BLaER1 treated with 17β-estradiol and CSF1 and Interleukin-3, amounts not matched to agents 10 nM and 100 nM (cell line): Measurements from ENCODE around the gene COBL.

Experiments
- H3K27ac ChIP-seq, 11 experiments: shearing (Covaris generic); formaldehyde crosslinking; 2 replicates each; pipeline ENCODE4 v1.8.1; 2022
- H3K27me3 ChIP-seq, 11 experiments: shearing (Covaris generic); formaldehyde crosslinking; 2 replicates each; pipeline ENCODE4 v1.8.1; 2022
- H3K36me3 ChIP-seq, 11 experiments: shearing (Covaris generic); formaldehyde crosslinking; 2 replicates each; pipeline ENCODE4 v1.8.1; 2022
- H3K4me1 ChIP-seq, 10 experiments: shearing (Covaris generic); formaldehyde crosslinking; 2 replicates each; pipeline ENCODE4 v1.8.1; 2022
- H3K4me2 ChIP-seq, 11 experiments: shearing (Covaris generic); formaldehyde crosslinking; 2 replicates each; pipeline ENCODE4 v1.8.1; 2022
- H3K4me3 ChIP-seq, 10 experiments: shearing (Covaris generic); formaldehyde crosslinking; 2 replicates each; pipeline ENCODE4 v1.8.1; 2022
- H3K9ac ChIP-seq, 11 experiments: shearing (Covaris generic); formaldehyde crosslinking; 2 replicates each; pipeline ENCODE4 v1.8.1; 2022
- H3K9me3 ChIP-seq, 11 experiments: shearing (Covaris generic); formaldehyde crosslinking; replicated peaks in 1 of 11; 2 replicates each; pipeline ENCODE4 v1.8.1; 2022
- H4K20me1 ChIP-seq, 11 experiments: shearing (Covaris generic); formaldehyde crosslinking; 2 replicates each; pipeline ENCODE4 v1.8.1; 2022
- Cebpa-rat ChIP-seq, 11 experiments: shearing (Covaris generic); IDR thresholded peaks; 2 replicates each; pipeline ENCODE4 v1.8.1; 2022

COBL gene

GRCh38 chr7:51229106-51229537 lies 87.5 kb downstream of the COBL start:
- H3K4me3 ChIP-seq: no peak overlapping the region
- H4K20me1 ChIP-seq: no peaks in the 10 kb centered on the region
- no peaks in the 10 kb centered on the region for H3K36me3 ChIP-seq
- H3K4me1 ChIP-seq: peaks cover 0 to 7% (median 0%) of the 10 kb centered on the region in 10 experiments; a peak in 2 of 20 replicates
- no peaks in the 10 kb centered on the region for H3K27me3 ChIP-seq
- H3K4me2 ChIP-seq: no peak overlapping the region
- no peak for TF ChIP-seq Cebpa-rat (IDR thresholded peaks at IDR 0.05)
- H3K27ac ChIP-seq: no peak overlapping the region
- H3K9me3 ChIP-seq: no peaks in the 10 kb centered on the region
- no peak overlapping the region for H3K9ac ChIP-seq

GRCh38 chr7:51228386-51228958 lies 88.1 kb downstream of the COBL start:
- Histone ChIP-seq H3K4me2 (no peak overlapping the region), H3K4me1 (peaks cover 0 to 7% (median 0%) of the 10 kb centered on the region in 10 experiments; a peak in 2 of 20 replicates), H4K20me1 (no peaks in the 10 kb centered on the region), H3K36me3 (no peaks in the 10 kb centered on the region), H3K27me3 (no peaks in the 10 kb centered on the region), H3K9ac (no peak overlapping the region), H3K27ac (no peak overlapping the region), H3K4me3 (no peak overlapping the region), H3K9me3 (no peaks in the 10 kb centered on the region)
- no peak for TF ChIP-seq Cebpa-rat (IDR thresholded peaks at IDR 0.05)

GRCh38 chr7:51227861-51228260 lies 88.7 kb downstream of the COBL start:
- Histone ChIP-seq H3K9me3 (no peaks in the 10 kb centered on the region), H3K9ac (no peak overlapping the region), H4K20me1 (no peaks in the 10 kb centered on the region), H3K4me3 (no peak overlapping the region), H3K4me2 (no peak overlapping the region), H3K27ac (no peak overlapping the region), H3K4me1 (peaks cover 0 to 7% (median 0%) of the 10 kb centered on the region in 10 experiments; a peak in 2 of 20 replicates), H3K36me3 (no peaks in the 10 kb centered on the region), H3K27me3 (no peaks in the 10 kb centered on the region)
- no peak for TF ChIP-seq Cebpa-rat (IDR thresholded peaks at IDR 0.05)

GRCh38 chr7:51226916-51227535 lies 89.6 kb downstream of the COBL start:
- Histone ChIP-seq H3K9me3 (no peaks in the 10 kb centered on the region), H3K4me3 (no peak overlapping the region), H3K9ac (no peak overlapping the region), H3K36me3 (no peaks in the 10 kb centered on the region), H3K27ac (no peak overlapping the region), H3K4me2 (no peak overlapping the region), H3K4me1 (peaks cover 0 to 7% (median 0%) of the 10 kb centered on the region in 10 experiments; a peak in 2 of 20 replicates), H3K27me3 (no peaks in the 10 kb centered on the region), H4K20me1 (no peaks in the 10 kb centered on the region)
- TF ChIP-seq Cebpa-rat (IDR thresholded peaks at IDR 0.05): no peak

GRCh38 chr7:51226063-51226755 lies 90.4 kb downstream of the COBL start:
- Histone ChIP-seq H3K4me3 (no peak overlapping the region), H3K27me3 (no peaks in the 10 kb centered on the region), H3K27ac (no peak overlapping the region), H3K9ac (no peak overlapping the region), H3K9me3 (no peaks in the 10 kb centered on the region), H4K20me1 (no peaks in the 10 kb centered on the region), H3K4me1 (peaks cover 0 to 7% (median 0%) of the 10 kb centered on the region in 10 experiments; a peak in 2 of 20 replicates), H3K4me2 (peak overlapping the region in 1 of 11 experiments; percentile 13; a peak in 1 of 22 replicates), H3K36me3 (no peaks in the 10 kb centered on the region)
- no peak for TF ChIP-seq Cebpa-rat (IDR thresholded peaks at IDR 0.05)

- H3K4me1 ChIP-seq: peaks cover 0 to 7% (median 0%) of the 10 kb centered on the region in 10 experiments; a peak in 2 of 20 replicates
- no peaks in the 10 kb centered on the region for H3K9me3 ChIP-seq
- no peak for TF ChIP-seq Cebpa-rat (IDR thresholded peaks at IDR 0.05)
- no peaks in the 10 kb centered on the region for H4K20me1 ChIP-seq
- no peak overlapping the region for H3K4me3 ChIP-seq
- no peak overlapping the region for H3K27ac ChIP-seq
- H3K9ac ChIP-seq: no peak overlapping the region
- H3K4me2 ChIP-seq: no peak overlapping the region
- H3K36me3 ChIP-seq: no peaks in the 10 kb centered on the region
- no peaks in the 10 kb centered on the region for H3K27me3 ChIP-seq
These were observed 91.6 kb downstream of the COBL start for GRCh38 chr7:51224811-51225595.

GRCh38 chr7:51223505-51223904 lies 93.1 kb downstream of the COBL start:
- no peaks in the 10 kb centered on the region for H3K27me3 ChIP-seq
- no peak overlapping the region for H3K4me2 ChIP-seq
- no peak overlapping the region for H3K4me3 ChIP-seq
- TF ChIP-seq Cebpa-rat (IDR thresholded peaks at IDR 0.05): no peak
- peaks cover 0 to 7% (median 0%) of the 10 kb centered on the region in 10 experiments; a peak in 2 of 20 replicates for H3K4me1 ChIP-seq
- no peak overlapping the region for H3K27ac ChIP-seq
- H4K20me1 ChIP-seq: no peaks in the 10 kb centered on the region
- no peaks in the 10 kb centered on the region for H3K9me3 ChIP-seq
- no peak overlapping the region for H3K9ac ChIP-seq
- no peaks in the 10 kb centered on the region for H3K36me3 ChIP-seq

GRCh38 chr7:51222916-51223315 lies 93.7 kb downstream of the COBL start:
- Histone ChIP-seq H3K9ac (no peak overlapping the region), H3K36me3 (no peaks in the 10 kb centered on the region), H3K4me1 (peaks cover 0 to 7% (median 0%) of the 10 kb centered on the region in 10 experiments; a peak in 2 of 20 replicates), H3K27ac (no peak overlapping the region), H4K20me1 (no peaks in the 10 kb centered on the region), H3K27me3 (no peaks in the 10 kb centered on the region), H3K9me3 (no peaks in the 10 kb centered on the region), H3K4me2 (no peak overlapping the region), H3K4me3 (no peak overlapping the region)
- TF ChIP-seq Cebpa-rat (IDR thresholded peaks at IDR 0.05): no peak

GRCh38 chr7:51220226-51220625 lies 96.4 kb downstream of the COBL start:
- Histone ChIP-seq H3K9me3 (no peaks in the 10 kb centered on the region), H3K36me3 (no peaks in the 10 kb centered on the region), H3K4me3 (no peak overlapping the region), H3K4me1 (no peaks in the 10 kb centered on the region), H3K27me3 (no peaks in the 10 kb centered on the region), H3K9ac (no peak overlapping the region), H4K20me1 (no peaks in the 10 kb centered on the region), H3K4me2 (no peak overlapping the region), H3K27ac (no peak overlapping the region)
- no peak for TF ChIP-seq Cebpa-rat (IDR thresholded peaks at IDR 0.05)
